GDM1 (cell line): ENCODE results near the gene RBM42.
A peak's percentile ranks its signal among the peaks of the same experiment; 100 is the strongest.
"Not testable (repeated sequence)": the region's sequence is repeated elsewhere in the genome, so short reads cannot be mapped to it uniquely, and the experiment has no call there.

ENCODE experiments used
- DNase-seq: peaks from one replicate; lab custom pipeline; 2025; lab: John Stamatoyannopoulos, UW

The RBM42 gene

GRCh38 chr19:35650581-35650980 is 21.7 kb downstream of the RBM42 start:
- peak; percentile 16 for DNase-seq

DNA sequence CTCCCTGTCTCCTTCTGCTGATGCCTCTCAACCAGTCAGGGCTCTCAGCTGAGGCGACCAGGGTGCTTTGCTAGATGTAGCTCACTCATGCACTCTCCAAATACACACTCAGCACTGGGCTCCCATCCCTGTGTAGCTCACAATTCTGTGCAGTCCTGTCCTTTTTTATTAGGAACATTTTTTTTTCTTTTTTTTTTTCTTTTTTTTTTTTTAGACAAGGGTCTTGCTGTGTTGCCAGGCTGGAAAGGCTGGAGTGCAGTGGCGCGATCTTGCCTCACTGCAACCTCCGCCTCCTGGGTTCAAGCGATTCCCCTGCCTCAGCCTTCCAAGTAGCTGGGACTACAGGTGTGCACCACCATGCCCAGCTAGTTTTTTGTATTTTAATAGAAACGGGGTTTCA is 26.0 kb downstream of the RBM42 start:
- not testable (repeated sequence) for DNase-seq

GRCh38 chr19:35655600-35655999 is 26.8 kb downstream of the RBM42 start:
- DNase-seq = no peak

DNA sequence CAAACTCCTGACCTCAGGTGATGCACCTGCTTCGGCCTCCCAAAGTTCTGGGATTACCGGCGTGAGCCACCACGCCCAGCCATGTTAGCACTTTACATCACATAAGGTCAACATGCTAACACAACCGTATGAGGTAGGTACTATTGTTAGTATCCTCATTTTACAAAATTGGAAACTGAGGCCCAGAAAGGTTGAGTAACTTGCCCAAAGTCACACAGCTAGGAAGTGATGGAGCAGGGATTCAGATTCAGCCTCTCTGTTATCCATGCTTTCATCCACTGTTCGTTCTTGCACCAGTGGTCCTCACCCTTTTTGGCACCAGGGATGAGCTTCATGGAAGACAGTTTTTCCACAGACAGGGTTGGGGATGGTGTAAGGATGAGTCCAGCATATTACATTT is 27.9 kb downstream of the RBM42 start:
- no peak for DNase-seq

DNA sequence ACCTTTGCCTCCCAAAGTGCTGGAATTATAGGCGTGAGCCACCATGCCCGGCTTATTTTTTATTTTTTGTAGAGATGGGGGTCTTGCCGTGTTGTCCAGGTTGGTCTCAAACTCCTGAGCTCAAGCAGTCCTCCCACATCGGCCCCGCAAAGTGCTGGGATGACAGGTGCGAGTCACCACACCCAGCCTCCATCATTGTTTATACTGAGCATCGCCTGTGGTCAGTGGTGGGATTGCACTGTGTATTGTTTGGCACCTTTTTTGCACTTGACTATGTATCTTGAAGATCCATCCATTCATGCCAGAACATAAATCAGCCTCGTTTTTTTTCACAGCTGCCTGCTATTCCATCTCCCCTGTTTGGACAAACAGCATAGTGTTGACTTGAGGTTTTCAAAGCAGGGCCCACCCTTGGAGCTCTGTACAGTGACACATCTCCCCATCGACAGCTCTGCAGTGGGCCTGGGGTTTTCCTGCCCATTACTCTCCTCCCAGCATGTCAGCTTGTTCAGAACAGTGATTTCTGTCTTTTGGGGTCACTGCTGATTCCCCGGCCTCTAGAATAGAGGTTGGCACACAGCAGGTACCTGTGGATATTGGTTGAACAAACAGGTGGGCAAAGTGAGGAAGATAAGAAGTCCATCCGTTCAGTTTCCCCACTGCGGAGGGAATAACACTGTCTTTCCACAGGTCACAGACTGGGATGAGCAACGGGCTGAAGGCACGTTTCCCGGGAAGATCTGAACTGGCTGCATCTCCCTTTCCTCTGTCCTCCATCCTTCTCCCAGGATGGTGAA is 29.3 kb downstream of the RBM42 start:
- no peak for DNase-seq

DNA sequence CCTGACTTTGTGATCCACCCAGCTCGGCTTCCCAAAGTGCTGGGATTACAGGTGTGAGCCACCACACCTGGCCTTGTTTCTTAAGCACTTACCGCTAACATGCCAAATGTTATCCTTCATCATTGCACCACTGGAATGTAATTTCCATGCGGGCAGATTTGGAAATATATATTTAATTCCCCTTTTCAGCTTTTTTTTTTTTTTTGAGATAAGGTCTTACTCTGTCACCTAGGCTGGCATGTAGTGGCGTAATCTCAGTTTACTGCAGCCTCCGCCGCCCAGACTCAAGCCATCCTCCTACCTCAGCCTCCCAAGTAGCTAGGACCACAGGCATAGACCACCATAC is 33.1 kb downstream of the RBM42 start:
- DNase-seq = no peak

GRCh38 chr19:35663981-35664380 is 35.1 kb downstream of the RBM42 start:
- DNase-seq = no peak

GRCh38 chr19:35665157-35665556 is 36.3 kb downstream of the RBM42 start:
- DNase-seq = no peak

DNA sequence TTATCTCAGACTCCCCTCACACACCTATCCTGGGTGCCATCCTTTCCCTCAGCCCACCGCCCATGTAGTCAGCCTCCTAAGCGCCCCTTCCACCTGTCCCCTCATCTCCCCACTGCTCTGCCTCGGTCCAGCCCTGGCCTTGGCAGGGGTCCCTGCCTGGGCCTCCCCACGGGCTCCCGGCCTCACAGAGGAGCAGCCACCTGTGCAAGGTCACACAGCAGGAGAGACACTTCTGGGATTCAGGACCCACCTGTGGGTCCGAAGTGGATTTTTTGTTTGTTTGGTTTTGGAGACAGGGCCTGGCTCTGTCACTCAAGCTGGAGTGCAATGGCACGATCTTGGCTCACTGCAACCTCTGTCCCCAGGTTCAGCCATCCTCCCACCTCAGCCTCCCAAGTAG is 36.8 kb downstream of the RBM42 start:
- DNase-seq = no peak

GRCh38 chr19:35666251-35666913 is 37.5 kb downstream of the RBM42 start, which contains the start of gene UPK1A:
TSS of gene UPK1A (plus strand) at chr19:35666517. CDS start at chr19:35666813, 296 bp downstream.
- no peak for DNase-seq

GRCh38 chr19:35669566-35669965 is 40.7 kb downstream of the RBM42 start:
- DNase-seq = no peak

GRCh38 chr19:35669974-35670373 is 41.1 kb downstream of the RBM42 start:
- no peak for DNase-seq

DNA sequence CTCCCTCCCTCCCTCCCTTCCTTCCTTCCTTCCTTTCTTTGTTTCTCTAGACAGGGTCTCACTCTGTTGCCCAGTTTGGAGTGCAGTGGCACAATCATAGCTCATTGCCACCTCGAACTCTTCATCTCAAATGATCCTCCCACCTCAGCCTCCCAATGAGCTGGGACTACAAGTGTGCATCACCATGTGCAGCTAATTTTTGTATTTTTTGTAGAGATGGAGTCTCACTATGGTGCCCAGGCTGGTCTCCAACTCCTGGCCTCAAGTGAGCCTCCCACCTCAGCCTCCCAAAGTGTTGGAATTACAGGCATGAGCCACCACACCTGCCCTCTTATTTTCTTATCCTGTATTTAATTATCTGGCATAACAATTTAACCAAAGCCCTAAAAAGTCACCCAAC is 41.9 kb downstream of the RBM42 start:
- no peak for DNase-seq

- DNase-seq = no peak
These were observed 43.0 kb downstream of the RBM42 start for GRCh38 chr19:35671818-35672217.

DNA sequence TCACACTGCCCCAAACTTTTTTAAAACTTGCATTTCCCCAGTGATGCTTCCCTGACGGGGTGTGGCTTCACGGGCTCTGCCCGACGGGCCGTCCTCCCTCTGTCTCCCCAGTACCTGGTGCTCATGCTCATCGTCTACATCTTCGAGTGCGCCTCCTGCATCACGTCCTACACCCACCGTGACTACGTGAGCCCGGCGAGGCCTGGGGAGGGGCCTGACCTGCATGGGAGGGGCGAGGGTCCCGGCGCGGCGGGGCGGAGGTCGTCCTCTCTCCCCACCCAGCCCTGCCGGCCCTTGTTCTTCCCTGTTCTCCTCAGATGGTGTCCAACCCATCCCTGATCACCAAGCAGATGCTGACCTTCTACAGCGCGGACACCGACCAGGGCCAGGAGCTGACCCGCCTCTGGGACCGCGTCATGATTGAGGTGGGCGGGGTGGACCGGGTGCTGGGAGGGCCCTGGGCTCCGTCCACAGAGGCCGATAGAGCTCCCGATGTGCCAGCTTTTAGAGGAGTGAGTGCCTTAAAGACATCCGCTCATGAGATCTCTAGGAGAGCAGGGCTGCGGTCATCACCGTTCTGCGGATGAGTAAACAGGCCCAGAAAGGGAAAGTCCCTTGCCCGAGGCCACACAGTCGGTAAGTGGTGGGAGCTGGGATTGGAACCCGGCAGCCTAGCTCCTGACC is 44.4 kb downstream of the RBM42 start:
- no peak for DNase-seq

DNA sequence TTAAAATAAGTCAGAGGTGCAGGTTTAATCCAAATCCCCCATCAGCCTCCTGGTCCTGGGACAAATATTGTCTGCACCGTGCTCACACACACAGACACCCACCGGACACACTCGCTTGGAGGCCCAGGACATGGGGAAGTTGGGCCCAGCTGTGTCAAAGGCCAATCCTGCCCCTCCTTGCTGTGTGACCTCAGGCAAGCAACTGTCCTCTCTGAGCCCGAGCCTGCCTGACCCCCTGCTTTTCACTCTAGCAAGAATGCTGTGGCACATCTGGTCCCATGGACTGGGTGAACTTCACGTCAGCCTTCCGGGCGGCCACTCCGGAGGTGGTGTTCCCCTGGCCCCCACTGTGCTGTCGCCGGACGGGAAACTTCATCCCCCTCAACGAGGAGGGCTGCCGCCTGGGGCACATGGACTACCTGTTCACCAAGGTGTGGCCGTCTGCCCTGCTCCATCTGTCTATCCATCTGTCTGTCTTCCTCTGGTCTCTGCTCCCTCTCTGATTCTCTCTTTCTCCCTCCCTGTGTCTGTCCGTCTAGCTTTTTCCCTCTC is 46.8 kb downstream of the RBM42 start:
- DNase-seq = no peak
